ENCODE data around the gene COL4A1. TPM values are rescaled to one million over a fixed set of nuclear protein-coding genes. Genes with fewer than 3 reads are reported as not detected.

COL4A1 gene
- polyA plus RNA-seq, 1 of the 3 experiments (the other 2 are of a cell fraction), result 30.3 TPM

DNA sequence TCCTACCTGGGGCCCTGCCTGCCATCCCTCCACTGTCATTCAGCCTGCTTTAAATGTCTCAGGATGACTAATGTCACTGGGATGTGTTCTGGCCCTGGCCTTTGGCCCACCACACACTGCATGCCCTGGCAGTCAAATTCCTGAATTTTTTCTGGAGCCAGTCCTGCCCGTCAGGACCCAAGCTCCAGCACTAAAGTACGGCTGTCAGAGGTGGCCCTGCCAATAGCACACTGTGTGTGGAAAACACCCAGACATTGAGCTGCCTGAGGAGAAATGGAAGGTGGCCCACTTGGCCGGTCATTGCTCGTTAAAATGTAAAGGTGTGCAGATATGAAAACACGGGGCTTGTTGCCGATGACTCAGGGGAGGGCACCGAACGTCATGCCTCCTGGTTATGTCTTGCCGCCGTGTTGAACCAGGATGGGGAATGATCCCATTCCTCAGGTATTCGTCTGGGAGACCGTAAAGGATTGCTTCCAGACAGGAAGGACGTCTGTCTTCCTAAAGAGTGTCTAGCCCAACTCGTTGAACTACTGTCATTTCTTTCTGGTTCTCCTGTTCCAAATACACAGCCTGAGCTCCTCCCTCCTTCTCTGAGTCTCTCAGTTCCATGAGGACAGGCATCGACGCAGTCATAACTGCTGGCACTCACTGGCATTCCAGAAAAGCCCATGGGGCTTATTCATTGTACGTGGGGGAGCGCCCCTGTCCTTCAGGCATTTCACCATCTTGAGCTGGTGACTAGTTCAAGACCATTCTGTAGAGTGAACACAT lies 40.8 kb upstream of the COL4A1 start:
- no peaks in the 10 kb centered on the region for H3K9me2 ChIP-seq
- CTCF ChIA-PET, result interaction anchor here (1.2 kb wide), 1 partner anchor 100 kb away, joined by 3 read pairs; no protein-coding TSS in a partner anchor
- WGBS (ENCODE audit: low lambda C conversion rate), result 18% methylated on average over 16 of the region's 18 CpGs
- peaks cover 0 to 20% of the 10 kb centered on the region in 2 experiments for H3K36me3 ChIP-seq (replicated peaks in 1 of 2; ENCODE audit: control insufficient read depth in 1 of 2, insufficient read depth in 2 of 2, low read length in 1 of 2)
- H3K4me2 ChIP-seq, result peak overlapping the region; percentile 62
- peak overlapping the region; percentile 15; the same call in 1 of the 2 replicates for H3K9ac ChIP-seq
- H3K27me3 ChIP-seq (ENCODE audit: insufficient read depth), result no peaks in the 10 kb centered on the region
- no peaks in the 10 kb centered on the region for H3K9me3 ChIP-seq
- H3K4me1 ChIP-seq (ENCODE audit: control insufficient read depth in 1 of 2, insufficient read depth in 2 of 2, low read depth in 1 of 2, low read length in 1 of 2), result peaks cover 8 to 30% of the 10 kb centered on the region in 2 experiments; a peak in 2 of 4 replicates
- peaks cover 83% of the 10 kb centered on the region for H3K79me2 ChIP-seq (ENCODE audit: insufficient read depth)
- POLR2A ChIA-PET, result no interaction called here
- peaks cover 44% of the 10 kb centered on the region for H3F3A ChIP-seq (replicated peaks; ENCODE audit: insufficient read depth)
- H3K27ac ChIP-seq (ENCODE audit: low read depth in 2 of 2, low read length in 1 of 2), result peak overlapping the region in 1 of 2 experiments; percentile 88; a peak in 2 of 4 replicates
- H2AFZ ChIP-seq (ENCODE audit: low read depth), result no peak overlapping the region
- no peaks in the 10 kb centered on the region for H4K20me1 ChIP-seq (ENCODE audit: insufficient read depth)
- peak overlapping the region in 1 of 2 experiments; percentile 36; a peak in 2 of 4 replicates for H3K4me3 ChIP-seq (ENCODE audit: low read depth in 2 of 2, low read length in 1 of 2)
- no peak for DNase-seq
- TF ChIP-seq GATA2 (CRISPR knock-in tag; IDR thresholded peaks at IDR 0.05) (no peak), EP300 (IDR thresholded peaks at IDR 0.05; ENCODE audit: borderline replicate concordance in 1 of 2, low read depth in 1 of 2, low read length in 1 of 2) (peak in 1 of 2 experiments; percentile 55; a peak in 2 of 4 replicates), ELF1 (IDR thresholded peaks at IDR 0.05) (no peak), TAF1 (IDR thresholded peaks at IDR 0.05; ENCODE audit: borderline replicate concordance, low read depth, low read length) (no peak), JUND (IDR thresholded peaks at IDR 0.05) (peak; percentile 40; the same call in 1 of the 2 replicates), MXI1 (IDR thresholded peaks at IDR 0.05; ENCODE audit: low read depth, low read length) (no peak), RCOR1 (IDR thresholded peaks at IDR 0.05; ENCODE audit: low read length) (no peak), FOXJ3 (CRISPR knock-in tag; IDR thresholded peaks at IDR 0.05) (no peak), POLR2AphosphoS5 (IDR thresholded peaks at IDR 0.05; ENCODE audit: low read depth, low read length) (peak; percentile 9; the same call in 1 of the 2 replicates), SIN3A (IDR thresholded peaks at IDR 0.05; ENCODE audit: borderline replicate concordance, low read depth, low read length) (no peak; the same call in 1 of the 2 replicates), RFX5 (IDR thresholded peaks at IDR 0.05; ENCODE audit: low read length) (no peak), FOXM1 (IDR thresholded peaks at IDR 0.05; ENCODE audit: low read depth) (no peak), YY1 (IDR thresholded peaks at IDR 0.05; ENCODE audit: low read depth) (0 out of 2 replicates have a peak, but pooled peaks have one; percentile 43), GABPA (IDR thresholded peaks at IDR 0.05; ENCODE audit: low read depth) (no peak), NRF1 (IDR thresholded peaks at IDR 0.05; ENCODE audit: low read depth, low read length) (no peak), CHD2 (IDR thresholded peaks at IDR 0.05; ENCODE audit: low read length, partially characterized antibody) (no peak), EZH2phosphoT487 (IDR thresholded peaks at IDR 0.05; ENCODE audit: borderline replicate concordance, low read depth) (no peak), MEF2A (IDR thresholded peaks at IDR 0.05; ENCODE audit: borderline replicate concordance, low read depth) (no peak), SMC3 (IDR thresholded peaks at IDR 0.05; ENCODE audit: low read depth, low read length) (no peak), FOSL2 (IDR thresholded peaks at IDR 0.05; ENCODE audit: borderline replicate concordance, low read depth) (0 out of 2 replicates have a peak, but pooled peaks have one; percentile 52), TCF12 (IDR thresholded peaks at IDR 0.05) (peak; percentile 50), RXRA (IDR thresholded peaks at IDR 0.05; ENCODE audit: borderline replicate concordance, low read depth) (peak; percentile 2; the same call in 1 of the 2 replicates)
- TF ChIP-seq, protein P1, sequence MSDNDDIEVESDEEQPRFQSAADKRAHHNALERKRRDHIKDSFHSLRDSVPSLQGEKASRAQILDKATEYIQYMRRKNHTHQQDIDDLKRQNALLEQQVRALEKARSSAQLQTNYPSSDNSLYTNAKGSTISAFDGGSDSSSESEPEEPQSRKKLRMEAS (IDR thresholded peaks at IDR 0.05; ENCODE audit: low read depth), result peak; percentile 31; the same call in 1 of the 2 replicates
- TF ChIP-seq, protein P2, sequence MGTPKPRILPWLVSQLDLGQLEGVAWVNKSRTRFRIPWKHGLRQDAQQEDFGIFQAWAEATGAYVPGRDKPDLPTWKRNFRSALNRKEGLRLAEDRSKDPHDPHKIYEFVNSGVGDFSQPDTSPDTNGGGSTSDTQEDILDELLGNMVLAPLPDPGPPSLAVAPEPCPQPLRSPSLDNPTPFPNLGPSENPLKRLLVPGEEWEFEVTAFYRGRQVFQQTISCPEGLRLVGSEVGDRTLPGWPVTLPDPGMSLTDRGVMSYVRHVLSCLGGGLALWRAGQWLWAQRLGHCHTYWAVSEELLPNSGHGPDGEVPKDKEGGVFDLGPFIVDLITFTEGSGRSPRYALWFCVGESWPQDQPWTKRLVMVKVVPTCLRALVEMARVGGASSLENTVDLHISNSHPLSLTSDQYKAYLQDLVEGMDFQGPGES (IDR thresholded peaks at IDR 0.05; ENCODE audit: low read depth, low read length), result no peak
- TF ChIP-seq, protein P3, sequence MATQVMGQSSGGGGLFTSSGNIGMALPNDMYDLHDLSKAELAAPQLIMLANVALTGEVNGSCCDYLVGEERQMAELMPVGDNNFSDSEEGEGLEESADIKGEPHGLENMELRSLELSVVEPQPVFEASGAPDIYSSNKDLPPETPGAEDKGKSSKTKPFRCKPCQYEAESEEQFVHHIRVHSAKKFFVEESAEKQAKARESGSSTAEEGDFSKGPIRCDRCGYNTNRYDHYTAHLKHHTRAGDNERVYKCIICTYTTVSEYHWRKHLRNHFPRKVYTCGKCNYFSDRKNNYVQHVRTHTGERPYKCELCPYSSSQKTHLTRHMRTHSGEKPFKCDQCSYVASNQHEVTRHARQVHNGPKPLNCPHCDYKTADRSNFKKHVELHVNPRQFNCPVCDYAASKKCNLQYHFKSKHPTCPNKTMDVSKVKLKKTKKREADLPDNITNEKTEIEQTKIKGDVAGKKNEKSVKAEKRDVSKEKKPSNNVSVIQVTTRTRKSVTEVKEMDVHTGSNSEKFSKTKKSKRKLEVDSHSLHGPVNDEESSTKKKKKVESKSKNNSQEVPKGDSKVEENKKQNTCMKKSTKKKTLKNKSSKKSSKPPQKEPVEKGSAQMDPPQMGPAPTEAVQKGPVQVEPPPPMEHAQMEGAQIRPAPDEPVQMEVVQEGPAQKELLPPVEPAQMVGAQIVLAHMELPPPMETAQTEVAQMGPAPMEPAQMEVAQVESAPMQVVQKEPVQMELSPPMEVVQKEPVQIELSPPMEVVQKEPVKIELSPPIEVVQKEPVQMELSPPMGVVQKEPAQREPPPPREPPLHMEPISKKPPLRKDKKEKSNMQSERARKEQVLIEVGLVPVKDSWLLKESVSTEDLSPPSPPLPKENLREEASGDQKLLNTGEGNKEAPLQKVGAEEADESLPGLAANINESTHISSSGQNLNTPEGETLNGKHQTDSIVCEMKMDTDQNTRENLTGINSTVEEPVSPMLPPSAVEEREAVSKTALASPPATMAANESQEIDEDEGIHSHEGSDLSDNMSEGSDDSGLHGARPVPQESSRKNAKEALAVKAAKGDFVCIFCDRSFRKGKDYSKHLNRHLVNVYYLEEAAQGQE (IDR thresholded peaks at IDR 0.05; ENCODE audit: low read depth, low read length), result no peak
- TF ChIP-seq, protein P4, sequence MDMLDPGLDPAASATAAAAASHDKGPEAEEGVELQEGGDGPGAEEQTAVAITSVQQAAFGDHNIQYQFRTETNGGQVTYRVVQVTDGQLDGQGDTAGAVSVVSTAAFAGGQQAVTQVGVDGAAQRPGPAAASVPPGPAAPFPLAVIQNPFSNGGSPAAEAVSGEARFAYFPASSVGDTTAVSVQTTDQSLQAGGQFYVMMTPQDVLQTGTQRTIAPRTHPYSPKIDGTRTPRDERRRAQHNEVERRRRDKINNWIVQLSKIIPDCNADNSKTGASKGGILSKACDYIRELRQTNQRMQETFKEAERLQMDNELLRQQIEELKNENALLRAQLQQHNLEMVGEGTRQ (IDR thresholded peaks at IDR 0.05; ENCODE audit: borderline replicate concordance, low read depth, low read length), result no peak
- TF ChIP-seq, protein P5, sequence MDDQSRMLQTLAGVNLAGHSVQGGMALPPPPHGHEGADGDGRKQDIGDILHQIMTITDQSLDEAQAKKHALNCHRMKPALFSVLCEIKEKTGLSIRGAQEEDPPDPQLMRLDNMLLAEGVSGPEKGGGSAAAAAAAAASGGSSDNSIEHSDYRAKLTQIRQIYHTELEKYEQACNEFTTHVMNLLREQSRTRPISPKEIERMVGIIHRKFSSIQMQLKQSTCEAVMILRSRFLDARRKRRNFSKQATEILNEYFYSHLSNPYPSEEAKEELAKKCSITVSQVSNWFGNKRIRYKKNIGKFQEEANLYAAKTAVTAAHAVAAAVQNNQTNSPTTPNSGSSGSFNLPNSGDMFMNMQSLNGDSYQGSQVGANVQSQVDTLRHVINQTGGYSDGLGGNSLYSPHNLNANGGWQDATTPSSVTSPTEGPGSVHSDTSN (IDR thresholded peaks at IDR 0.05), result peak; percentile 34; the same call in 1 of the 2 replicates
